HG03060 (cell line): ENCODE data around the gene MGAT5.
"Not testable (repeated sequence)": the region's sequence is repeated elsewhere in the genome, so short reads cannot be mapped to it uniquely, and the experiment has no call there.

ENCODE experiments used
- ATAC-seq: cut with Tn5 transposase; IDR thresholded peaks from one replicate; pipeline ENCODE4 v1.9.1; 2021; ENCODE audit warnings: low read depth, moderate number of reproducible peaks; ENCODE audit not compliant: unreplicated experiment

Gene MGAT5

DNA sequence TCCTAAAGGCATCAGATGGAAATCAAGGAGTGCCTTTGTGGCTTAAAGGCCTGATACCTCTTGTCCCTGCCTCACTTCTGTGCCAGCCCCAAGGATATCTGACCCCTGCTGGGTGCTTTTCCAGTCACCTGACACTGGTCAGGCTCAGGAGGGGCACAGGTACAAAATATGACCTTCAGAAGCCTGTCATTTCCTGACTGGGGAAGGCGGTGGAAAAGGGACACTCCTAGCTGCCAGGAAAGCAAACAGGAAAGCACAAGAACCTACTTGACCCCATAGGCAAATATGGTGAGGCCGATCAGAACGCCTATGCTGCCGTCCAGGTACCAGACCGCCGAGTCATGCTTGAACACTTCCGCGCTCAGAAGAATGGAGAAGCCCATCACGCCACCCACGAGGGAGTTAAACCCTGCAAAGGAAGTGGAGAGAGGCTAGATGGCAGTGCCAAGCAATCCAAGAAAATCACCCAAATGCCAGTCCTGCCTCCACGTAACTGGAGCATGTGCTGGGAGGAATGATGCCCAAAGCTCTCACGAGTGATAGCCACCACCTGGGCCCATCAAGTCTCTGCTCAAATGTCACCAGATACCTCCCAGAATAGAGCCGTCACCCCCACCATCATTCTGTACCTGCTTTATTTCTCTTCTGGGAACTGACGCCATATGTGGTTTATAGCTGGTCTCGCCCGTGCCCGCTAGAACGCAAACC lies 204.0 kb downstream of the MGAT5 start:
- ATAC-seq: no peak

DNA sequence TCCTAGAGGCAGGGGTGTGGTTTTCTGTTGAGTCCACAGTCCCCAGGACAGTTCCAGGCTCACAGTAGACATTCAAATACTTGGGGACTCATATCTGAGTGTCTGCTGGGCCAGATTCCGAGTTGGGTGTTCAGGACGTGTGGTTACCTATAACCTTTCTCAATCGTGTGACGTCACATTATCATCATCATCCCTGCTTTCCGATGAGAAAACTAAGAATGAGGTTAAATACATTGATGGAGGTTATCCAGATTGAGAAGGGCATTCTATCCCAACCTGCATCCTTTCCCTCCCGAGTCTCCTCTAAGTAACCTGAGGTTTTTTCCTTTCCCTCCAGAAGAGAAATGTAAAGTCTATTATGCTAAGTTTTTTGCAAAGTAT lies 204.6 kb downstream of the MGAT5 start:
- no peak for ATAC-seq

DNA sequence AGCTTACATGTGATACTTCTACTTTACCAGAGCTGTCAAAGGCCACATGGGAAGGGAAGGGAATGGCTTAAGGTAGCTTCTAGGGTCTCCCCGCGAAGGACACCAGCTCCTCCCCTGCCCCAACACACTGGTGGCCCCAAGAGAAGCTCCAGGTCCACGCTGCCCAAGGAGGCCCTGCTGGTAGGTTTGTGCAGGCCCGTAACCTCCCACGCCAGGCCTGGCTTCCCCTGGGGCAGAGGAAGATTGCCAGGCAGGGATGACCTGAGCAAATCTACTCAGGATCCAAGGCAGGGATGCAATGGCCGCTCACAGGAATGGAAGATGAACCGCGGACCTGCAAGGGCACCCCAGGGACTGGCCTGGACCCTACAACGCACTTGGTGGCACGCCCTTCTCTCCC lies 205.1 kb downstream of the MGAT5 start:
- ATAC-seq: no peak

DNA sequence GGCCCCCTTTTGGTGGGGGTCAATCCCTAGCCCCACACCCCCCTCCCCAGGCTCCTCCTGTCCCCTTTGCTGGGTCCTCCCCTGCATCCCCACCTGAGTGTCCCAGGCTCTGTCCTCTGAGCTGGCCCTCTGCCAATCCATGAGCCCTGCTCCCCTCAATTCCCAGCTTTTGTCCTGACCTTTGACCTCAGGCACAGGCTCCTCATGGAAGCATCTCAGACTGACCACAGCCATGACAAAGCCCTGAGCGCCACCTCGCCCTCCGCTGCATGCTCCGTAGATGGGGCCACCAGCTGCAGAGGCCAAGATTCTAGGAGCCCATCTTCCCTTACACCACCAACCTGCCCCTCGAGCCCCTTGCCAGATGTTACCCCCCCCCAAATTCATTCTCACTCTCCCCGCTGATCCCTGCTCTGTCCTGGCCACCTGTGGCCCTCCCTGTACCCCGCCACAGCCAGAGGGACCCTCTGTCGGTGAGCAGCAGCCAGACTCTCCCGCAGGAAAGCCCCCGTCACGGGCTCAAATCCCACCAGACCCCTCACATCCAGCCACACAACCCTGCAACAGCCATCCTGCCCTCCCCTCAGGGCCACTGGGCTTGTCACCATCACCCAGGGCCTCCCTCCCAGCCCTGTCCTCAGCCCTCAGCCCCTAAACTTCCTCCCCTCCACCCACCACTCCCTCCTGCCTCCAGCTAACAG lies 206.0 kb downstream of the MGAT5 start:
- ATAC-seq: no peak

DNA sequence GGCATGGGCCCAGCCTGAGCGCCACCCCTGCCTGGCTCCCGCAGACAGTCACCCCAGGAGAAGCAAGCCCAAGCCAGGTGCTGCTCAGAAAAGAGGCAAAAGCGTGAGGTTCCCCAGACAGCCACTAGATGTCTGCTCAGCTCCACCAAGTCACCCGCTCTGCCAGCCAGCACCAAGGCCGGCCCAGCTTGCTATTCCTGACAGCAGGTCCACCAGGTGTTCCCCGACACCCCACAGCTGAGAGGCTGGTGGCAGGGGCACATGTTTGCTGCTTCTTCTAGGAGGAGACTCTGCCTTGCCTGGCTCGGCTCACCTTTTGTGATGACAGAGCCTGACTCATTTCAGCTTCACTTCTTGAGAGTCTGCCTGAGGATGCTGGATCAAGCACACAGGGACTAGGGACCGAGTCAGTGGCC lies 206.7 kb downstream of the MGAT5 start:
- ATAC-seq: peak; percentile 94

DNA sequence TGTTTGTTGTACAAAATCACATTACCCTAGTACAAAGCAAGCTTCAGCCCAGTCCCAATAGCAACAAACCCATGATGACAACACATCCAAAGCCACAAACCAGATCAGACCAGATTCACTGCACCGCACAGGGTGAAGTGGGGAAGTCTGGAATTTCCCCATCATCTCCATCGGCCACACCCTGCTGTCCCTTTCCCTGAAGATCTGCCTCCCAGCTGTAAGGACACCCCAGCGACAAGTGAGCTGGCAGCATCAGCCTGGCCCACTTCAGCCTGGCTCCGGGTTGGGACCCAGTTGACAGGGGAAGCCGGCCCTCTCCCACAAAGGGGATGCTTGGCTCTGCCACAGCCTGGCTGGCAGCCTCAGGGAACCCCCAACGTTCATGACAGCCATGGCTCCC lies 207.6 kb downstream of the MGAT5 start:
- ATAC-seq: no peak

DNA sequence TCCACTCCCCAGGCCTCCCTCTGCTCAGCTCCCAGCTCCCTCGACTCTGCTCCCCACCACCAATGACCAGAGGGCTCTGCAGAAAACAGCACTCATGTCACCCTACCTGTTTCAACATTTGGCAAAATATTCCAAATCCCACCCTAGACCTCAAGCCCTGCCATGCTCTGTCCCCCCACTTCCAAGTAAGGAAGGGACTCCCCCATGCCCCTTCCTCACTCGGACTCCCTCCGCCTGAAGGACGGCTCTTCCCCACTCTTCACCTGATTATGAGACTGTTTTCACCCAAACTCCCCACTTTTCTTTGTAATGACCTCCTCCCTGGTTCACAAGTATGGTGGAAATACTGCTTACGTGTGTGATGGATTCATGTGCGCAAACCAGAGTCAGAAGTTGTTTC lies 208.4 kb downstream of the MGAT5 start:
- no peak for ATAC-seq

DNA sequence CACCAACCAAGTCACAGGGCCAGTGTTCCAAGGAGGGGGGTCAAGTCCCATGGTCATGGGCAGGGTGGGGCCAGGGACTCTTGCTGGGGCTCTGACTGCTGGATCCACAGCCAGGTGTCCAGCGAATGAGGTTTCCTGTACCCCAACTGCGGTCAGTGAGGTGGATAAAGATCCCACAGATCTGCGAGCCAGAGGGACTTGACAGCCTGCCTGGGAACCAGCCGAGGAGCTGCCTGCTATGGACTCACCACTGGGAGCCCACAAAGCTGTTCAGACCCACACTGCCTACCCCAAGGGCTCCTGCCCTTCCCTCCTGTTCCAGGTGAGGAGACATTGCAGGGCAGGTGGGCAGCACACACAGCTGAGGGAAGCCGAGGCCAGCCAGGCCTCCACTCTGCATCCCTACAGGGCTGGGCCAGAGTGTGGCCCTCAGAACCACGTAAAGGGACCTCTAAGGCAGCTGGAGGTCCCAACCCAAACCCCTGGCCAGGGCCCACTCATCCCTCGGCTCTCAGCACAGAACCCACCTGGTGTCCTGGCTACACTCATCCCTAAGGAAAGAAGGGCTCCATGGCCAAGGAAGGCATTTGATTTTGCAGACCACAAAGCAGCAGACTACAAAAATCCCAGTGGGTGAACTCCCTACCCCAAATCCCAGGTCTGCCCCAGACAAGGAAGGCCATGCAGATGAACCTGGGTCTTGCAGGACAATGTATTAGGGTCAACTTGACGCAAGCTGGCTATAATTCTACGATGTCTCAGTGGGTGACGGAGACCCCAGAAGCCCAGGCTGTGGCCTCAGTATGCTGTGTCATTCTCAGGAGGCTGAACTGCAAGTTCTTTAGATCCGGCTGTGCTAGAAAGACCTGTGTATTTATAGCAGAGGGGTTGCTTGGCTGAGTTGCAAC lies 209.2 kb downstream of the MGAT5 start:
- no peak for ATAC-seq

DNA sequence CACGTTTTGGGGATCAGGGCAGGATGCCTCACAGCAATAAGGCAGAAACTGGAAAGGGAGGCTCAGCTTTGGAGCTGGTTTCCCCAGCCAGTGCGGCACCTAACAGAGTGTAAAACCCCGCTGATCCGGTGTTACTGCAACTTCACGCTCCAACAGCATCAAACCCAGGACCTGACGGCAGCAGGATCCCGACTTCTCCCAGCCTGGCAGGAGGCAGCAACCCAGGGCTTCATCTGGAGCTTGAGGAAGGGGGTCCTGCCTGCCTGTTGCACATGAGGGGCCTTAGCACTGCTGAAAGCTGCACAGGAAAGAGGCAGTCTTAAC lies 209.8 kb downstream of the MGAT5 start:
- ATAC-seq: no peak

DNA sequence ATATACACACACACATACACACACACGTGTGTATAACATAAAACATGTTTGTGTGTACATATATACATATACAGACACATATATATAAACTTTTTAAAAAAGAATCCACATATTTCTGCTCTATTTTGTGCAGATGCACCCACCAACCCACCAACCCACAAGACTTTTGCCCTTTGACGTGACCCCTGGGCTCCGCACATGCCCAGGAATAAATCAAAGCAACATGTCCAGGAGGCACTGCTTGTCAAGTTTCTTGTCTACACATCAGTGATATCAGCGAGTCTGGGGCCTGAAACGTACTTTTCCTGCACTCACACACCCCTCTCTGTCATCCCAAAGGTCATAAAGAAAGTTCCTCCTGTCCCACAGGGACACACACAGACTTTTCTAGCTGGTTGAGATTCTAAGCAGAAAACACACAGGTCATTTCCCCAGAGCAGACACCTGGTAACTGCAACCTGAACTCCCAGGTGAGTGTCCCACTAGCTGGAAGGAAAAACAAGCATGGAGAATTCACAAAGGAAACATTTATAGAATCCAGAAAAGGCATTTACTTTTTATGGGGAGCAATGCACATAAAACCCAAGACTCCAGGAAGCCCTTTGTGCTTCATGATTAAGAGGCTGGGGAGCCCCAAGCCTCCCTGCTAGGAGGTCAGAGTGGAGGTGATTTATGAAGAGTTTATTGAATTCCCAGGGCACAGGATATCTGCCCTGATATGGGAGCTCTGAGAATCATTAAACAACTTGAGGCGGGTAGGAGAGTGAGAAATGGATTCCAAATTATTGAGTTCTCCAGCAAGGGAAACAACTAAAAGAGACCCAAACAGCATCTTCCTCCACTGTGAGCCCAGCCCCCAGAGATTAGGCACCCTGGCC lies 211.6 kb downstream of the MGAT5 start:
- no peak for ATAC-seq

DNA sequence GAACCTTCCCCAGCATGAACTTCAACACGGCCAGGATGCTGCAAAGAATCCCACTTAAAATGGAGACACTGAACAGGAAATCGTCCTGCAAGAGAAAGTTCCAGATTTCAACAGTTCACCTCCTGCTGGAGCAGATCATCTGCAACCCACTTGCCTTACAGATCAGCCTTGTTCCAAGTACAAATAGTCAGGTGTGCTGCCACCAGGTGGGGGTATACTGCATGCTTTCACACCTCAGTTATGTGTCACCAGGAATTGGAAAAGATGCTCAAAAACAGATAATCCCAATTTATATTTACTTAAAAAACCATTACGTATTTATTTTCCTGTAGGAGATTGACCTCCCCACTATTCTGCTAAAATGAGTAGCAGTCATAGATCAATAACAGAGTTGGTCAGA lies 212.3 kb downstream of the MGAT5 start:
- ATAC-seq: no peak

DNA sequence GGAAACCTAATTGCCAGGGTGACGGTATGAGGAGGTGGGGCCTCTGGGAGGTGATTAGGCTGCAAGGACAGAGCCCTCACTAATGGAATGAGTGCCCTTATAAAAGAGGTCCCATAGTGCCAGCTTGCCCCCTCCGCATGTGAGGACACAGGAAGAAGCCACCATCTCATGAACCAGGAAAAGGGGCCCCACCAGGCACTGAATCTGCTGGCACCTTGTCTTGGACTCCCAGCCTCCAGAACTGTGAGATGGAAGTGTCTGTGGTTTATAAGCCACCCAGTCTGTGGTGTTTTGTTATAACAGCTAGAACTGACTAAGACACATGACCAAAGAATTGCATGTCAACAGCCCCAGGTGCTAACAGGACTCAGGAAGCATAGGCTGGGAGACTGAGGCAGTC lies 214.3 kb downstream of the MGAT5 start:
- ATAC-seq: no peak

DNA sequence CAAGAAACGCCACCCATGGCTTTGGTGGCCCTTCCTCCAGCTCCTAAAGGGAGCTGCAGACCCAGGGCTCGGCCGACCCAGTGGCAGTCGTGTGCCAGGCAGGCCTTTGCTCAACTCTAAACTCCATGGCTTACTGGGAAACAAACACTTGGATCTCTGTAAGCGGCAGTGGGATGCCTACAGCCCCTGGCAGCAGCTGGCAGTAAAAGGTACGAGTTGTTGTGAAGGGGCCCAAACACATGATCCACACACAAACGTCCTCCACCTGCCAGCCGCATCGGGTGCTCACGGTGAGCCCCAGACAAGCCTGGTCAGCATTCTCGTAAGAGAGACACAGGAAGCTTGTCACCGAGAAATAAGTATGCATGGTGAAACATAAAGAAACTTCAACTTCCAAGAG lies 214.9 kb downstream of the MGAT5 start:
- no peak for ATAC-seq

DNA sequence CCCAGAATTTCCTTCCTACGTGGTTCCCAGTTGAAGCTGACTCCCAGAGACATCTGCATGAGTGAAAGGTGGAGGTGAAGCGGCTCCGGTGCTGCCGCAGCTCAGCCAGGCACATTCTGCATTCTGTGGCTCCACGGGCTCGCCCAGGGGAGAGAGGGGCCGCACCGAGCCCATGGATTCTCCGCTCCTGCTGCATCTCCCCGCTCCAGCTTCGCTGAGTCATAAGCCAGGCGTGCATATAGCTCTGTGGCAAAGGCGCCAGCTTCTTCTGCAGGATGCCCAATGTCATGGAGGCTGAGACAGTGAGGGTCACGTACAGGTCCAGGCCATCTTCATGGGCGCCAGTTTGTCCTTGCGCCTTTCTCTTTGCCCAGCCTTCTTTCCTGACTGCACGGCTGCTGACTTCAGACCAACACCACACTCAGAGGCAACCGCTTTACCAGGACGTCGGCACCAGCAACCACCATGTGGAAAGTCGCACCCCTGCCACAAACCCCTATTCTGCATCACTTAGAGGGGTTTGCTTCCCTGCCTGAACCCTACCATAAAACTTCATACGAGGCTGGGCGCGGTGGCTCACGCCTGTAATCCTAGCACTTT lies 215.7 kb downstream of the MGAT5 start:
- no peak for ATAC-seq

DNA sequence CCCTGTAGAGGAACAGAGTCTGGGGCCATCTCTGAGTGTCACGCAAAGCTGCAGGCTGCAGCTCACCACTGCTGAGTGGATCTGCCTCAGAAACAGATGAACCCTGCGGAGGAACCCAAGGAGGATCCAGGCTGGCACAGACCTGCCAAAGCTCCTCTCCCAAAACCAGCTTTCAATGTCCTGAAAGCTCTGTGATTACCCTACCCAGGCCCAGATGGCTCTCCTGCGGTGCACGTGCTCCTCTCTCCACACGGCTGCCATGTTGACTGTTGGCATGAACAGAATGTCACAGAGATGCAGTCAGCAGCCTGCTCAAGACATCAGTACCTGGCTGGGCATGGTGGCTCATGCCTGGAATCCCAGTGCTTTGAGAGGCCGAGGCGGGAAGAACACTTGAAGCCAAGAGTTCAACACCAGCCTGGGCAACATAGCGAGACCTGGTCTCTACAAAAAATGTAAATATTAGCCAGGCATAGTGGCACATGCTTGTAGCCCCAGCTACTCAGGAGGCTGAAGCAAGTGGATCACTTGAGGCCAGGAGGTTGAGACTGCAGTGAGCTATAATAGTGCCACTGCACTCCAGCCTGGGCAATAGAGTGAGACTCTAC lies 216.8 kb downstream of the MGAT5 start:
- no peak for ATAC-seq

DNA sequence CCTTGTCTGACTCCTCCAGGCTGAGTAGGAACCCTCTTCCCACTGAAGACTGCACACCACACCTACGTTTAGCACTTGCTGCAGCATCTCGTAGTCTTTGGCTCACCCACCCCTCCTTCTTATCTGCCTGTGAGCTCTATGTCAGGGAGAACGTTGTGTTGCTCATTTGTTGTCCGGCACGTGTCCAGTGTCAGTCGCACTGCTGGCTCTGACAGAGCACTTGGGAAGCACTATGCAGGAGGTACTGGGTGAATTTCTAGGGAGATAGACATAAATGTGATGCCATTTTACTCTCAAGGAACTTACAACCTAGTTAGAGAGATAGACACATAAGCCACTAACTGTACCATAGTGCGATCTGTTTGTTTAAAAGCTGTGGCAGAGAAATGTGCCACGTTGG lies 223.1 kb downstream of the MGAT5 start:
- not testable (repeated sequence) for ATAC-seq

DNA sequence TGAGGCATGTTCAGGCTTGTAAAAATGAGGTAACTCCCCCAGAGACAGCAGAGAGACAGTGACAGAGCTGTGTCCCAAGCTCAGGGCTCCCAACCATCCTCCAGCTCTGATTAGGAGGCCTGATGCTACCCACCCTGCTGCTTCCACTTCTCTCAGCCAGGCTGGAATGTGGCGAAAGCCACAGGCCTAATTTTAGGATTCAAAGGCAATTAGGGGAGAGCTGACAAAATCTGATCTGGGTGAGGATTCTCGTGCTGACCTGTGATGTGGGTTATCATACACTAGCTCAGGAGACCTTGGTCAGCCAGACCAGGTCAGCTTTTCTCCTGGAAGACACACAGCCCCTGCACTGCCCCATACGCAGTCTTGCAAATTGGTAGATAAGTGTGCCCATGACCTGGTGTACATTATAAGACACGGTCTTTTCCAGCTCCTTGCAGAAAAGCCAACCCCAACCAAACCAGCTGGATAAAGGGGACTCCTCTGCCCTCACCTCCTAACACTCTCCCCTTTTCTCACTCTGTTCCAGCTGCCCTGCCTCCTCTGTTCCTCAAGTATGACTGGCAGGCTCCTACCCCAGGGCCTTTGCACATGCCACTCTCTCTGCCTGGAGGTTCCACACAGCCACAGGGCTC lies 225.9 kb downstream of the MGAT5 start:
- no peak for ATAC-seq

DNA sequence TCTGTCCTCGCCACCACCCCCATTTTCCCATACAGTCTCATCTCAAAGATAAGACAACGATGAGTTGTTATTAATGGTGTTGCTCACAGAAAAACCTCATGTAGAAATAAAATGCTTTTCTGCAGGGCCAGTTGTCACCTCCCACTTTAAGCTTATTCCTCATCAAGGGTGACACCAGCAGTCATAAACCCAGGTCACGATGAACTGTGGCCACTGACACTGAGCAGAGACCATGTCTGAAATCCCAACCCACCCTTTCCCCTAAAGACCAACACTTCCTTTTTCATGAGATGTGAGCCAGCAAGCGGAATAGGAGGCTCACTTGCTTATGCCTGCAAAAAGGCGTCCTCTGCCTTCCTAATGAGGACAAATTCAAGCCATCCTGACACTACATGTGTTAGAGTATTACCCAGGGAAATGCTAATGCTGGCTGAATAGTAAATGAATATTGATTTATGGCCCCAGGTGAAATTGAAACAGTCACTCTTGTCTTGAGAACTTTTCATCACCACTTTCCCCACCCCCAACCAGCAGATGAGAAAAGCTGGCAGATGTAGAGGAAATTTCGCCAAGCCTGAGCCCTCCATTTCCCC lies 228.4 kb downstream of the MGAT5 start:
- no peak for ATAC-seq

DNA sequence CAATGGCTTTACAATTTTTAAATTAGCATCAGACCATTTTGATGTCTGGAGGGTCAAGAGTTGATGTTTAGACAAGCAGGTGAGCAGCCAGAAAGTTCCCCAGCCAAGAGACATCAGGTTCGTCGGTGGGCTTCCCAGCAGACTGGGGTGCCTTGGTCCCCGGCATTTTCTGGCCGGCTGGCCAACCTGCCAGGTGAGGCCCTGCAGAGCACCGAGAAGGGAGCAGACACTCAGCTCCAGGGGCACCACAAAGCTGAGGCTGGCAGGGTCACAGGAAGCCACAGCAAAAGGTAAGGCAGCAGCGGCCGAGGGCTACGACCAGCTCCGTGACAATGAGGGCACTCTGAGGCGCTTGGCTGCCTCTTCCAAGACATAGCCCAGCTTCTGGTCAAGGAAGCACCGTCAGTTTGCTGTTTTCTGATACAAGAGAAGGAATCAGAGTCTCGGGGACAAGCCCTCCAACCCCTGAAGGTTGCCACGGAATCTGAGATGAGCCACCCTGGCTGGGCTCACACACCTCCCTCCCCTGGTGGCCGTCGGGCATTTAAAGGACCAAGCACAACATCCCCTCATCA lies 229.0 kb downstream of the MGAT5 start:
- no peak for ATAC-seq
